ENCODE results near the gene MAP3K15.

The MAP3K15 gene

GRCh38 chrX:19541931-19542330 is 26.6 kb upstream of the MAP3K15 start:
- no peak for DNase-seq (ENCODE audit: low read depth)
- TF ChIP-seq CTCF (IDR thresholded peaks at IDR 0.05; ENCODE audit: control insufficient read depth, insufficient read depth, low read depth, low read length, missing control alignments), result no peak
- no peak overlapping the region for H3K4me3 ChIP-seq (ENCODE audit: control insufficient read depth, low read depth, low read length)

- H3K4me3 ChIP-seq (ENCODE audit: control insufficient read depth, low read depth, low read length), result no peak overlapping the region
- no peak for DNase-seq (ENCODE audit: low read depth)
- TF ChIP-seq CTCF (IDR thresholded peaks at IDR 0.05; ENCODE audit: control insufficient read depth, insufficient read depth, low read depth, low read length, missing control alignments), result no peak
Measured at GRCh38 chrX:19541196-19541595, 25.9 kb upstream of the MAP3K15 start.

- no peak overlapping the region for H3K4me3 ChIP-seq (ENCODE audit: control insufficient read depth, low read depth, low read length)
- no peak for DNase-seq (ENCODE audit: low read depth)
Measured at GRCh38 chrX:19540076-19540475, 24.8 kb upstream of the MAP3K15 start.

GRCh38 chrX:19539665-19540064 is 24.4 kb upstream of the MAP3K15 start:
- no peak for TF ChIP-seq CTCF (IDR thresholded peaks at IDR 0.05; ENCODE audit: control insufficient read depth, insufficient read depth, low read depth, low read length, missing control alignments)
- H3K4me3 ChIP-seq (ENCODE audit: control insufficient read depth, low read depth, low read length), result no peak overlapping the region
- no peak for DNase-seq (ENCODE audit: low read depth)

More at GRCh38 chrX:19540076-19540475, 24.8 kb upstream of the MAP3K15 start:
- no peak for TF ChIP-seq CTCF (IDR thresholded peaks at IDR 0.05; ENCODE audit: control insufficient read depth, insufficient read depth, low read depth, low read length, missing control alignments)

- peak; percentile 3 for DNase-seq (ENCODE audit: low read depth)
- no peak overlapping the region for H3K4me3 ChIP-seq (ENCODE audit: control insufficient read depth, low read depth, low read length)
- peak; percentile 46 for TF ChIP-seq CTCF (IDR thresholded peaks at IDR 0.05; ENCODE audit: control insufficient read depth, insufficient read depth, low read depth, low read length, missing control alignments)
Measured at GRCh38 chrX:19535476-19535875, 20.2 kb upstream of the MAP3K15 start.

- no peak for DNase-seq (ENCODE audit: low read depth)
- TF ChIP-seq CTCF (IDR thresholded peaks at IDR 0.05; ENCODE audit: control insufficient read depth, insufficient read depth, low read depth, low read length, missing control alignments), result no peak
Measured at GRCh38 chrX:19532709-19533108, 17.4 kb upstream of the MAP3K15 start.

GRCh38 chrX:19517965-19518364 is 2.7 kb upstream of the MAP3K15 start:
- H3K4me3 ChIP-seq (ENCODE audit: control insufficient read depth, low read depth, low read length), result no peak overlapping the region
- no peak for TF ChIP-seq CTCF (IDR thresholded peaks at IDR 0.05; ENCODE audit: control insufficient read depth, insufficient read depth, low read depth, low read length, missing control alignments)
- DNase-seq (ENCODE audit: low read depth), result no peak

More at GRCh38 chrX:19532709-19533108, 17.4 kb upstream of the MAP3K15 start:
- H3K4me3 ChIP-seq (ENCODE audit: control insufficient read depth, low read depth, low read length), result no peak overlapping the region

Data from AG09309 (cell line).